Nephron (organoid): ENCODE measurements around the gene ANXA9.
A peak's percentile ranks its signal among the peaks of the same experiment; 100 is the strongest.

Experiments
- H3K27ac Mint-ChIP-seq, 3 experiments: 2 replicates each; pipeline ENCODE4 v1.8.0; 2020; ENCODE audit warnings: mixed read lengths in 3 of 3, mild to moderate bottlenecking in 2 of 3, moderate library complexity in 1 of 3
- H3K27me3 Mint-ChIP-seq: 2 replicates; pipeline ENCODE4 v1.8.0; 2021; ENCODE audit warnings: low read depth, mild to moderate bottlenecking, moderate library complexity, mixed read lengths
- H3K36me3 Mint-ChIP-seq: 2 replicates; pipeline ENCODE4 v1.8.0; 2020; ENCODE audit warnings: low read depth, mixed read lengths
- H3K4me1 Mint-ChIP-seq: 2 replicates; pipeline ENCODE4 v1.8.0; 2020; ENCODE audit warnings: mixed read lengths
- H3K4me3 Mint-ChIP-seq, 3 experiments: 2 replicates each; pipeline ENCODE4 v1.8.0; 2020; ENCODE audit warnings: mild to moderate bottlenecking in 3 of 3, mixed read lengths in 3 of 3, moderate library complexity in 2 of 3
- H3K9me3 Mint-ChIP-seq: 2 replicates; pipeline ENCODE4 v1.8.0; 2020; ENCODE audit warnings: mixed read lengths
- CTCF ChIP-seq, 3 experiments: fragments of 200-600 bp; sonication (generic); IDR thresholded peaks; one replicate each; pipeline ENCODE4 v1.5.0; 2021; ENCODE audit warnings: antibody characterized with exemption in 3 of 3; ENCODE audit not compliant: unreplicated experiment in 3 of 3

The ANXA9 gene

GRCh38 chr1:150994248-150994647, 12.2 kb downstream of the ANXA9 start:
- H3K4me3 Mint-ChIP-seq: no peak overlapping the region
- no peaks in the 10 kb centered on the region for H3K27me3 Mint-ChIP-seq
- no peak overlapping the region for H3K27ac Mint-ChIP-seq
- H3K36me3 Mint-ChIP-seq: peaks cover 21% of the 10 kb centered on the region
- no peak for TF ChIP-seq CTCF (IDR thresholded peaks at IDR 0.05; ENCODE audit: unreplicated experiment in 3 of 3)
- H3K4me1 Mint-ChIP-seq: peaks cover 5% of the 10 kb centered on the region
- no peaks in the 10 kb centered on the region for H3K9me3 Mint-ChIP-seq

- Mint-ChIP-seq H3K27me3 (no peaks in the 10 kb centered on the region), H3K4me1 (peaks cover 5% of the 10 kb centered on the region), H3K36me3 (peaks cover 24% of the 10 kb centered on the region), H3K4me3 (no peak overlapping the region), H3K9me3 (no peaks in the 10 kb centered on the region), H3K27ac (no peak overlapping the region)
- no peak for TF ChIP-seq CTCF (IDR thresholded peaks at IDR 0.05; ENCODE audit: unreplicated experiment in 3 of 3)
Measured at GRCh38 chr1:150995460-150995859, 13.4 kb downstream of the ANXA9 start.

GRCh38 chr1:150995896-150996295, 13.8 kb downstream of the ANXA9 start:
- Mint-ChIP-seq H3K4me1 (peaks cover 5% of the 10 kb centered on the region), H3K27me3 (no peaks in the 10 kb centered on the region), H3K27ac (no peak overlapping the region), H3K4me3 (no peak overlapping the region), H3K9me3 (no peaks in the 10 kb centered on the region), H3K36me3 (peaks cover 27% of the 10 kb centered on the region)
- TF ChIP-seq CTCF (IDR thresholded peaks at IDR 0.05; ENCODE audit: unreplicated experiment in 3 of 3): peak; percentile 85 to 90 (median 86)

- no peak for TF ChIP-seq CTCF (IDR thresholded peaks at IDR 0.05; ENCODE audit: unreplicated experiment in 3 of 3)
- no peaks in the 10 kb centered on the region for H3K27me3 Mint-ChIP-seq
- peaks cover 38% of the 10 kb centered on the region for H3K36me3 Mint-ChIP-seq
- H3K4me3 Mint-ChIP-seq: no peak overlapping the region
- no peaks in the 10 kb centered on the region for H3K9me3 Mint-ChIP-seq
- no peak overlapping the region for H3K27ac Mint-ChIP-seq
- H3K4me1 Mint-ChIP-seq: peaks cover 5% of the 10 kb centered on the region
Measured at GRCh38 chr1:150997126-150997872, 15.2 kb downstream of the ANXA9 start.

GRCh38 chr1:150997949-150998348, 15.9 kb downstream of the ANXA9 start:
- Mint-ChIP-seq H3K36me3 (peaks cover 42% of the 10 kb centered on the region), H3K27me3 (no peaks in the 10 kb centered on the region), H3K4me3 (no peak overlapping the region), H3K27ac (no peak overlapping the region), H3K9me3 (no peaks in the 10 kb centered on the region), H3K4me1 (peaks cover 11% of the 10 kb centered on the region)
- TF ChIP-seq CTCF (IDR thresholded peaks at IDR 0.05; ENCODE audit: unreplicated experiment in 3 of 3): no peak

GRCh38 chr1:150999051-150999674, 17.1 kb downstream of the ANXA9 start:
- no peaks in the 10 kb centered on the region for H3K27me3 Mint-ChIP-seq
- TF ChIP-seq CTCF (IDR thresholded peaks at IDR 0.05; ENCODE audit: unreplicated experiment in 3 of 3): no peak
- H3K4me3 Mint-ChIP-seq: no peak overlapping the region
- H3K4me1 Mint-ChIP-seq: peaks cover 13% of the 10 kb centered on the region
- H3K36me3 Mint-ChIP-seq: peaks cover 42% of the 10 kb centered on the region
- H3K9me3 Mint-ChIP-seq: no peaks in the 10 kb centered on the region
- no peak overlapping the region for H3K27ac Mint-ChIP-seq
